Omental fat pad (tissue), 4 donors: ENCODE measurements around the gene POLH. TPM values are rescaled to one million over a fixed set of nuclear protein-coding genes. Genes with fewer than 3 reads are reported as not detected.

Experiments used
- ATAC-seq: fragments of 150-250 bp; one replicate; pipeline ENCODE4 v1.9.1; 2016; ENCODE audit warnings: mild to moderate bottlenecking, moderate library complexity; ENCODE audit not compliant: low FRiP score
- DNase-seq: peaks from one replicate; pipeline ENCODE4 v3.0.0-alpha.2; 2019; ENCODE audit warnings: low spot score
- CTCF ChIP-seq, 3 donors: fragments of 450-650 bp; IDR thresholded peaks; one replicate each; pipeline ENCODE4 v1.5.1; 2016 to 2017; ENCODE audit warnings: antibody characterized with exemption in 3 of 3, mild to moderate bottlenecking in 3 of 3, moderate library complexity in 2 of 3
- total RNA-seq, 4 donors: library from RNA; depleted of rRNA; stranded (reverse); fragments of >200 nt; gene quantifications; one replicate each; pipeline ENCODE4 v1.1.0, GENCODE V29; 2016

The POLH gene
- total RNA-seq, 4 donors from 2014 or later, result 8.3 to 11.0 (median 9.2) TPM

GRCh38 chr6:43634702-43635303 is 58.8 kb downstream of the POLH start:
- DNase-seq (no peak), ATAC-seq (no peak)
- no peak for TF ChIP-seq CTCF (IDR thresholded peaks at IDR 0.05)

GRCh38 chr6:43635387-43636307 is 59.7 kb downstream of the POLH start, which contains the start of gene MAD2L1BP:
Gene MAD2L1BP, plus strand, starts transcription at chr6:43635840. Its CDS starts 36 bp downstream, at chr6:43635876.
- DNase-seq (peak; percentile 70), ATAC-seq (peak; percentile 86)
- TF ChIP-seq CTCF (IDR thresholded peaks at IDR 0.05), result no peak

GRCh38 chr6:43636308-43636659 is 60.3 kb downstream of the POLH start:
- DNase-seq (no peak), ATAC-seq (no peak)
- no peak for TF ChIP-seq CTCF (IDR thresholded peaks at IDR 0.05)

GRCh38 chr6:43639984-43640800 is 64.2 kb downstream of the POLH start:
- no peak for DNase-seq
- no peak for ATAC-seq
- TF ChIP-seq CTCF (IDR thresholded peaks at IDR 0.05), result no peak

GRCh38 chr6:43644940-43645612 is 69.1 kb downstream of the POLH start, which contains the start of gene RSPH9:
Gene RSPH9, plus strand, starts transcription at chr6:43645036. Its CDS starts 63 bp downstream, at chr6:43645099.
- DNase-seq, result peak; percentile 61
- no peak for TF ChIP-seq CTCF (IDR thresholded peaks at IDR 0.05)
- ATAC-seq, result peak; percentile 91

- no peak for TF ChIP-seq CTCF (IDR thresholded peaks at IDR 0.05)
- DNase-seq, result no peak
- ATAC-seq, result no peak
Observed at GRCh38 chr6:43645613-43645964, 69.6 kb downstream of the POLH start.
